HEK293T (cell line): ENCODE results near the gene PDGFA.

ENCODE experiments used
- FOXM1 ChIP-seq: fragments of 450-650 bp; IDR thresholded peaks from 2 replicates; pipeline ENCODE4 v1.6.1; 2017; ENCODE audit warnings: mild to moderate bottlenecking, borderline replicate concordance
- SUZ12 ChIP-seq: fragments of 450-650 bp; IDR thresholded peaks from 2 replicates; pipeline ENCODE4 v1.6.1; 2016; ENCODE audit warnings: mild to moderate bottlenecking

- no peak for TF ChIP-seq SUZ12
- TF ChIP-seq FOXM1: no peak
These were observed 25.9 kb downstream of the PDGFA start for GRCh38 chr7:493661-494251.
